ENCODE data around the gene SCAF8.
"Not testable (repeated sequence)": the region's sequence is repeated elsewhere in the genome, so short reads cannot be mapped to it uniquely, and the experiment has no call there.

SCAF8 gene

GRCh38 chr6:154736618-154737259, 3.5 kb downstream of the SCAF8 start:
- DNase-seq (ENCODE audit: low read depth) = no peak

DNA sequence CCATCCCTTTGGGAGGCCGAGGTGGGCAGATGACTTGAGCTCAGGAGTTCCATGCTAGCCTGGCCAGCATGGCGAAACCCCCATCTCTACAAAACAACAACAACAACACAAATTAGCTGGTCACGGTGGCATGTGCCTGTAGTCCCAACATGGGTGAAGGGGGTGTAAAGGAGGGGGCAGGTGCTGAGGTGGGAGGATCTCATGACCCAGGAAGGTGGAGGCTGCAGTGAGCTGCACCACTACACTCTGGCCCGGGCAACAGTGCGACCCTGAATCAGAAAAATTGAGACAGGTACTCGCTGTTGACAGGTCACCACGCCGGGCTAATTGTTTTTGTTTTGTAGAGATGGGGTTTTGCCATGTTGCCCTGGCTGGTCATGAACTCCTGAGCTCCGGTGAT, 4.2 kb downstream of the SCAF8 start:
- DNase-seq (ENCODE audit: low read depth) = no peak

GRCh38 chr6:154738551-154738961, 5.3 kb downstream of the SCAF8 start:
- no peak for DNase-seq (ENCODE audit: low read depth)

GRCh38 chr6:154740658-154741057, 7.4 kb downstream of the SCAF8 start:
- DNase-seq (ENCODE audit: low read depth) = no peak

GRCh38 chr6:154742891-154743290, 9.7 kb downstream of the SCAF8 start:
- DNase-seq (ENCODE audit: low read depth) = no peak

- not testable (repeated sequence) for DNase-seq (ENCODE audit: low read depth)
Observed at GRCh38 chr6:154744029-154744745, 11.0 kb downstream of the SCAF8 start.

DNA sequence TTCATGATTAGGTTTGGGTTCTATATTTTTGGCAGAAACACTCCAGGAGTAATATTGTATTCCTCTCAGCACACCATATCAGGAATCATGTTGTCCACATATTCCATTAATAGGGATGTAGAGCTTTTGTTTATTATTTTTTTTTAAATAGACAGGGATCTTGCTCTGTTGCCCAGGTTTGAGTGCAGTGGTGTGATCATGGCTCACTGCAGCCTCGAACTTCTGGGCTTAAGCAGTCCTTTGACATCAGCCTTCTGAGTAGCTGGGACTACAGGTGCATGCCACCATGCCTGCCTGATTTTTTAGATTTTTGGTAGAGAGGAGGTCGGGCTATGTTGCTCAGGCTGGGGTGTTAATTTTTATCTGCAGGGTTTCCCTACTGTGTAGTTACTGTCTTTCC, 12.0 kb downstream of the SCAF8 start:
- no peak for DNase-seq (ENCODE audit: low read depth)

GRCh38 chr6:154749341-154749740, 16.1 kb downstream of the SCAF8 start:
- no peak for DNase-seq (ENCODE audit: low read depth)

DNA sequence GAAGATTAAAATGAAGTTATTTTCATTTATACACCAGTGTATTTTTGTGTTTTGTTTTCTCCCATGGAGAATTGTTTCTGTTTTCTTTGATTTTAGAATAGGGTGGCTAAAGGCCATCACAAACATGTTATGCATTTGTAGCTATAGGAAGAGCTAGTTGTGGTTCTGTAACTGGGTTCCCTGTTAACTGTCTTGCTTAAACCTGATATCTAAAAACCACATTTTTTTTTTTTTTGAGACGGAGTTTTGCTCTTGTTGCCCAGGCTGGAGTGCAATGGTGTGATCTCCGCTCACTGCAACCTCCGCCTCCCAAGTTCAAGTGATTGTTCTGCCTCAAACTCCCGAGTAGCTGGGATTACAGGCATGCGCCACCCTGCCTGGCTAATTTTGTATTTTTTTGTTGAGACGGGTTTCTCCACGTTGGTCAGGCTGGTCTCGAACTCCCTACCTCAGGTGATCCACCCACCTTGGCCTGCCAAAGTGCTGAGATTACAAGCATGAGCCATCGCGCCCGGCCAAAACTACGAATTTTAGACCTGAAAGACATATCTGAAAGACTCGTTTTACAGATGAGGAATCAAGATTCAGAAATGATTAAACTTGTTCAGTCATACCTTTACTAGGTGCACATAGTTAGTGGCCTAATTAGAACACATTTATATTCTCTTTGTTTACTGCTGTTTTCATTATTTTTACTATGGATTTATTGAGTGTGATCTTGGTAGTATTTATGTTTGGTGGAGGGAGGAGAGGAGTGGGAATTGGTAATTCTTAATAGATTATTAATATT, 18.0 kb downstream of the SCAF8 start:
- DNase-seq (ENCODE audit: low read depth) = no peak

GRCh38 chr6:154752022-154752421, 18.8 kb downstream of the SCAF8 start:
- DNase-seq (ENCODE audit: low read depth) = no peak

DNA sequence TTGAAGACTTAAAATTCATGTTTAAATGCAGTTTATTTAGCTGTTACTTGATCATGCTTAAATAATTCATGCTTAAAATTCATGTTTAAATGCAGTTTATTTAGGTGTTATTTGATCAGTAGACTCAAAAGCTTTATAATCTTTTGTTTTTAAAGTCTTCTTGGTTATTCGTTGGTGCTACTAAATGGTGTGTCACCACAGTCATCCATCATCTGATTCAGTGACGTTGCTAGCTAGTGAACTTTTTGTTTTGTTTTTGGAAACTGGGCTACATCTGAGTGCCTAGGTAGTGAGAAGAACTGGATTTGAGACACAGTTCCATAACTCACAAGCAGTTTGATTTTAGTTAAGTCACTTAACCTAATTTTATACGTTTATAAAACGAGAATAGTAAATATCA, 20.9 kb downstream of the SCAF8 start:
- no peak for DNase-seq (ENCODE audit: low read depth)

DNA sequence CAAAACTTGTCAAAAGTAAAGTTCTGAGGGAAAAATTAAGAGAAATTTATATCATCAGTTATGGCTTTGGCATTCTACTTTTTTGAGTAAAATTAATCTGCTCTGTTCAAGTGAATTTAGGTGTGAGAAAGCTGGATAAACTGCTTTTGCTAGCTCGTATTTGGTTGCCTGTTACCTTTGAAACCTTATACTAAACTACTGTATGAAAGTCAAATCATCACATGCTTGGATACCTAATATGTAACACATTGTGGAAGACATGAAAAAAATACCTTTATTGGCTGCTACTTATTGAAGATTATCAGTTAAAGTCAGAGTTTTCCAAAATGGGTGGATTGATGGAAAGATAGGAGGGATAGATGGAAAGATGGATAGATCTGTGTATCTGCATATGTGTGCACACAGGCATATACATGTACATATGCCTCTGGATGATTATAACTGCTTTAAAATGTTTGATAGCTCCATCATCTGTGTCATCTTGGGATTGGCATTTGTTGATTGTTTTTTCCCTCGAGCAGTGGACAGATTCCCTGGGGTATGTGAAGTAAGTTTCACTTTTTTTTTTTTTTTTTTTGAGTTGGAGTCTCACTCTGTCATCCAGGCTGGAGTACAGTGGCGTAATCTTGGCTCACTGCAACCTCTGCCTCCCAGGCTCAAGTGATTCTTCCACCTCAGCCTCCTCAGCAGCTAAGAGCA, 24.3 kb downstream of the SCAF8 start:
- no peak for DNase-seq (ENCODE audit: low read depth)

DNA sequence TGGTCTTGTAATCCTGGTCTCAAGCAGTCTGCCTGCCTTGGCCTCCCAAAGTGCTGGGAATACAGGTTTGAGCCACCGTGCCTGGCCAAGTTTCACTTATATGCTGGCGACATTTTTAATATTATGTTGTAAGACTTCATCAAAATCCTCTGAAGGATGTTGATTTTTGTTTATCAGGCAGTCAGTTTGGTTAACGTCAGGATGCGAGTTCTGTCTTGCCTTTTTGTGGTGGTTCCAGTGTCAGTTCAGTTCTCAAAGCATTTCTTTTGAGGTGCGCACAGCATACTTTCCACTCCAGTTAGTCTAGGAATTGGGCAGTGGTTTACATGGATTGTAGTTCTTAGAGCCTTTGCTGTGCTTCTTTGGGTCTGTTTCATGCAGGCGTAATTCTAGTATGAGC, 24.9 kb downstream of the SCAF8 start:
- no peak for DNase-seq (ENCODE audit: low read depth)

DNA sequence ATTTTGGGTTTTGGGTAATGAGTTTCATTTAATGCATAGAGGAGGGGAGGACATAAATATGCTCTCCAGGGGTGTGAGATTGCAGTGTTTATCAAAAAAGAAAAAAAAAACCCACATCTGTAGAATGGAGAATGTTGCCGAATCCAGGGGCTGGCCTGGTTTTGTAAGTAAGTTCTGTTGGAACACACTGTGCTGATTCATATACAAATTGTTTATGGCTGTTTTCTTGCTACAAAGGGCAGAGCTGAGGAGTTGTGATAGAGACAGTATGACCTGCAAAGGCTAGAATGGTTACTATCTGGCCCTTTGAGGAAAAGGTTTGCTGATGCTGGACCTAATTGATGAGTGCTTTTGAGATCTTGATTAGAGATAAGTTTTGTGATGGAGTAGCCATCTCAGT, 30.4 kb downstream of the SCAF8 start:
- no peak for DNase-seq (ENCODE audit: low read depth)

- DNase-seq (ENCODE audit: low read depth) = no peak
Observed at GRCh38 chr6:154765273-154765672, 32.1 kb downstream of the SCAF8 start.

DNA sequence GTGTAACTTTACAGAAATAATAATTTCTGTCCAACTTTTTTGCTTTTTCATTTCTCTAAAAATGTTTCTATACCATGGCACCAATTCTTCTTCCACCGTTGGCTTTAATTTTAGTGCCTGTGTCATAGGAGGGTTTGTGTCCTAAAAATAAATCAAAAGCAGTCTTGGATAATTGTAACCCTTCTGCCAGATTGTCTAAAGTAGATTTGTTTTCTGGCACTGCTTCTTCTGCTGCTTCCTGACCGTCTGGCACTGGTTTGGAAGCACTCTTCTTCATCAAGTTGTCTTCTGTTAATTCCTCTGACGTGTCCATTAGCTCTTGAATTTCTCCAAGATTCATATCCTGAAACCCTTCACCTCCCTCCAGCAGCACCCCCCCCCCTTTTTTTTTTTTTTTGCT, 33.1 kb downstream of the SCAF8 start:
- no peak for DNase-seq (ENCODE audit: low read depth)

DNA sequence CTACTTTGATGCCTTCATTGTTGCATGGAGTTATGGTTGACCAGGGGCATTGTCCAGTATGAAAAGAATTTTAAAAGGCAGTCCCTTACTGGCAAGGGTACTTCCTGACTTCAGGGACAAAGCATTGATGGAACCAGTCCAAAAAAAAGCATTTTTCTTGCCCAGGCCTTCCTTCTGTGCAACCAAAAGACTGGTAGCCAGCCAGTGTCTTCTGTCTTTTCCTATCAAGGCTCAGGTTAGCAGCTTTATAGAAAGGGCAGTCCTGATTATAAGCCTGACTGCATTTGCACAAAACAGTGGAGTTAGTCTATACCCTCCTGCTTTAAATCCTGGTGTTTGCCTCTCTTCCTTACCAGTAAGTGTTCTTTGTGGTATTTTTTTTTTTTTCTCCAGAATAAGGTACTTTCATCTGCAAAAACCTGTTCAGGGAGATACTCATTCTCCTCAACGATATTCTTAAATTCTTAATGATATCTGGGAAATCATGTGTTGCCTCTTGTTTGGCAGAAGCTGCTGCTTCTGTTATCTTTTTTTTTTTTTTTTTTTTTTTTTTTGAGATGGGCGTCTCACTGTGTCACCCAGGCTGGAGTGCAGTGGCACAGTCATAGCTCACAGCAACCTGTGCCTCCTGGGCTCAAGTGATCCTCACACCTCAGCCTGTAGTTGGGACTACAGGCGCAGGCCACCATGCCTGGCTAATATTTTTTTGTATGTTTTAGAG, 33.9 kb downstream of the SCAF8 start:
- DNase-seq (ENCODE audit: low read depth) = no peak

DNA sequence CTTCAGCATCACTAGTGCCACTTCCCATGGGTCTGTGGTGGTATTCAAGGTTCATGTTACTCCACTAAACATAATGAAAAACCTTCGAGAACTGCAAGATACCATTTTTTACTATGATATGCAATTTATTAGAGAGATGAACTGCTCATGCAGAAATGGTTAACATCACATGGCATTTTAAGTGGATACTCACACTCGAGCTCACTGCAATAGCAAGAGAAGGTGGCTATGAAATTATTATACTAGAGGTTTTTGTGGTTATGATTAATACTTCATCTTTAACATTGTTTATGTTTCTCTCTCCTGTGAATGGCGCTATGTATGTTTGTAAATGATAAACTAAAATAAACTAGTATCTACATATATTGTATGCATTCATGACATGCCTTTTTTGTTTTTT, 35.1 kb downstream of the SCAF8 start:
- no peak for DNase-seq (ENCODE audit: low read depth)

- DNase-seq (ENCODE audit: low read depth) = no peak
Observed at GRCh38 chr6:154773610-154774089, 40.4 kb downstream of the SCAF8 start.

DNA sequence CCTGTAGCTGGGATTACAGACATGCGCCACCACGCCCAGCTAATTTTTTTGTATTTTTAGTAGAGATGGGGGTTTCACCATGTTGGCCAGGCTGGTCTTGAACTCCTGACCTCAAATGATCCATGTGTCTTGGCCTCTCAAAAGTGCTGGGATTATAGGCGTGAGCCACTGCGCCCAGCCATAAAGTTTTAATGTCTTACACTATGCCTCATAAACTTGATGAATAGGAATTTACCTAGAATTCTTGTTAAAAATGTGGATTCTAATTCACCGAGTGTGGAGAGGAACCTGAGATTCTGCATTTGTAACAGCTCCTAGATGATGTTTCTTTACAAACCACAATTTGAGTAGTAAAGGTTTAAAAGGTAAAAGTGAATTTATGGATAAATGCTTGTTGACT, 45.9 kb downstream of the SCAF8 start:
- DNase-seq (ENCODE audit: low read depth) = not testable (repeated sequence)

DNA sequence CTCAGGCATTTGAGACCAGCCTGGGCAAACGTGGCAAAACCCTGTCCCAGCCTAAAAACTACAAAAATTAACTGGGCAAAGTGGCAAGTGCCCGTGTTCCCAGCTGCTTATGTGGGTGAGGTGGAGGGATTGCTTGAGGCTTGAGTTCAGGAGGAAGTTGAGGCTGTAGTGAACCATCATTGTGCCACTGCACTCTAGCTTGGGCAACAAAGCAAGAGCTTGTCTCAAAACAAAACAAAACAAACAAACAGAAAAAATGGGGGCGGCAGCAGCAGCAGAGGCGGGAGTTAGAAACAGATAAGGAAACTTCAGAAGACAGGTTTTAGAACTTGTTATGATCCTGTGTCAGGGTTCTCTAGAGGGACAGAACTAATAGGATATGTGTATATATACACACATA, 49.0 kb downstream of the SCAF8 start:
- no peak for DNase-seq (ENCODE audit: low read depth)

- DNase-seq (ENCODE audit: low read depth) = no peak
Observed at GRCh38 chr6:154783229-154783628, 50.0 kb downstream of the SCAF8 start.
